SK-N-SH (cell line): ENCODE measurements around the gene TRPC4AP.

Experiments used
- CTCF ChIP-seq: fragments of 200-600 bp; sonication (generic); IDR thresholded peaks from 2 replicates; pipeline ENCODE4 v1.6.1; 2017; ENCODE audit warnings: antibody characterized with exemption, mild to moderate bottlenecking, moderate library complexity
- ELF1 ChIP-seq: IDR thresholded peaks from 2 replicates; pipeline ENCODE4 v1.4.0; 2012

DNA sequence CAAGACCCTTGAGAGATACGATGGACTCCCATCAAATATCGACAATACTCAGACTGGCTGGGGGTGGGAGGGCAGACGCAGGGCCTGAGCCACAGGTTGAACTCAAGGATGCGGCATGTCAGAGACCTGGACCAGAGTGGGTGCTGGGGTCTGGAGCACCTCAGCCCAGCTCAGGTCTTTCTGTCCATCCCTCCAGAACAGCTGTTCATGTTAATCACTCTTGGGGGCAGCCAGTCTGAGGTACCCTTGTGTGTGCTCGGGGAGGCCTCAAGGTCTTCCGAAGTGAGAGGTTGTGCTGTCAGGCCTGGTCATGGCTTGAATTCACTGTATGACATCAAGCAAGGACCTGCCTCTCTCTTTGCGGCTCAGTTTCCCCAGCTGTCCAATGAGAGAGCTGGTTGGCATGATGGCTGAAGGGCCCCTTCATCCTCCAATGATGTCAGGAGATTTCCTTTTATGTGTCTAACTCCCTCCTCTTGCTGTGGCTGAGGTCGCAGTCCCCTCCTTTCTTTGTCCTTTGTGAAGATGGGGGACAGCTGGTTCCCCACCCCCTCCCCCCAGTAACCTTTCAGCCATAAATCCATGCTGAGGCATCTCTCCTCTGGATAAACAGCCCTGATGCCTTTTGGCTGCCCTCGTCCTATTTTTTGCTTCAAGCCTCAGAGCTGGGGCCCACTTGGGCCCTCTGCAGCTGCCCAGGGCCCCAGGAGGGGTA, 121.6 kb downstream of the TRPC4AP start:
- TF ChIP-seq ELF1 (no peak), CTCF (no peak)
